Cerebellar nuclear complex (tissue), 1 donor: ENCODE measurements around the gene AVEN.
A peak's percentile ranks its signal among the peaks of the same experiment; 100 is the strongest.
"Not testable (repeated sequence)": the region's sequence is repeated elsewhere in the genome, so short reads cannot be mapped to it uniquely, and the experiment has no call there.

ENCODE experiments used
- DNase-seq, 2 experiments: peaks; one replicate each; lab custom pipeline; 2025; lab: John Stamatoyannopoulos, UW

Gene AVEN

DNA sequence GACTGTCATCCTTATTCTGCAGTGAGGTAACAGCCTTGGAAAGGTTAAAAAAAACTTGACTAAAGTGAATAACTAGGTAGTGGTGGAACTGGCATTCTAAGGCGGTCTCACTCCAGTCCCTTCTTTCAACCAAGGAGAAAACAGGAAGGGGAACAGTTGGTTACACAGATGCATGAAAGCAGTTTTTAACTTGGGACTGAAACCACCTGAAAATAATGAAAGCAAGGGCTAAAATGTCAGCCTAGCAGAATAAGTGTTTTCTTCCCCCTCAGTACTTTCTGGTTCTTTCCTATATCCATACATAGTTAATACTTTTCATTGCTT is 748 bp upstream of the AVEN start:
- no peak for DNase-seq

DNA sequence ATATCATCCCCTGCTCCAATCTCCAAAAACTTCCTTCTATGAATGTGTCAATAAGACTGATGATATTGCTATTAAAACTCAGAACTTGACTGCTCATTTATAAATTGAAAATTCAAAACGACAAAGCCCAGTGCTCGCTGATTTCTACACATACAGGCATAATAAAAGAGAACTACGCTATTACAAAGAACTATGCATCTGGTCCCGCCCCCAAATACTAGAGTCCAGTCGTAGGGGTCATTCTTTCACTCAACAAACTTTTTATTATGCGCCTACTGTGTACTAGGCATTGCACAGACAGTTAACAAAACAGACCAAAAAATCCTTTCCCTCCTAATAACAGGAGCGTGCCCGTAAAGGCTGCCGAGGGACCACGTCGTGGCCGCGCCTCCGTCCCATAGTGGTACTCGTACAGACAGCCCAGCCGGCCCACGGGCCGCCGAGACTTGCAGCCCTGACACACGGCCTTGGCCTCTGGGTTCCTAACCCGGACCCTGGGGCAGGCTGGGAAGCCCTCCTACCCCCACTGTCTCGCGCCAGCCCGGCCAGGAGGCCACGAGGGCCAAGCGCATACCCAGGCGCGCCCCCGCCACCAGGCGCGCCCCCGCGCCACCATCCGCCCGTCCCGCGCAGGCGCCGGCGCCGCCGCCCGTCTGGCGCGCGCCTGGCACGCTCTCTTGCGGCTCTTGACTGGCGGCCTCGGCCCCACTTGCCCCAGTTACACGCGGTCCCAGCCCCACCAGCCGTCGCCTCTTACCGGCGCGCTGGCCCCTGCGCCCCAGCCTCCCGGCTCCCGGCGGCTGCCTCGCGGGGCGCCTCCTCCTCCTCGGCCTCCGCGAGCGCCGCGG is 757 bp downstream of the AVEN start:
- DNase-seq = peak; percentile 10 to 21

- no peak for DNase-seq
These were observed 6.8 kb downstream of the AVEN start for GRCh38 chr15:34031987-34032760.

GRCh38 chr15:34027606-34028005 is 11.4 kb downstream of the AVEN start:
- no peak for DNase-seq

DNA sequence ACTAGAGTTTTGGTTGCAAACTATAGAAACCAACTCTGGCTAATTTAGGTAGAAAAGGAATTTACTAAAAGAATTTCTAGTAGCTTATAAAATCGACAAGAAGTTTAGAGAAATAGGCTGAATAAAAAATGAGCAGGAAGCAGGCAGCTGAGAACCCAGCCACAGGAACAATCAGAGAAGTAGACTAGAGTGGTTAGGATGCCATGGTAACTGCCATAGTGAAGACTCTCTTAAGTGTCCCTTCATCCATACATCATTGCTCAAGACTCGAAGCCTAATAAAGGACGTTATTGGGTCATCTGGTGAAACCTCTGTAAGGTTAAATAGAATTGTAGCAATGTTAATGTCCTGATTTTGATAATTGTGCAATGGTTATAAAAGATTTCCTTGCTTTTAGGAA is 13.8 kb downstream of the AVEN start:
- DNase-seq = no peak

- no peak for DNase-seq
These were observed 15.1 kb downstream of the AVEN start for GRCh38 chr15:34023907-34024306.

DNA sequence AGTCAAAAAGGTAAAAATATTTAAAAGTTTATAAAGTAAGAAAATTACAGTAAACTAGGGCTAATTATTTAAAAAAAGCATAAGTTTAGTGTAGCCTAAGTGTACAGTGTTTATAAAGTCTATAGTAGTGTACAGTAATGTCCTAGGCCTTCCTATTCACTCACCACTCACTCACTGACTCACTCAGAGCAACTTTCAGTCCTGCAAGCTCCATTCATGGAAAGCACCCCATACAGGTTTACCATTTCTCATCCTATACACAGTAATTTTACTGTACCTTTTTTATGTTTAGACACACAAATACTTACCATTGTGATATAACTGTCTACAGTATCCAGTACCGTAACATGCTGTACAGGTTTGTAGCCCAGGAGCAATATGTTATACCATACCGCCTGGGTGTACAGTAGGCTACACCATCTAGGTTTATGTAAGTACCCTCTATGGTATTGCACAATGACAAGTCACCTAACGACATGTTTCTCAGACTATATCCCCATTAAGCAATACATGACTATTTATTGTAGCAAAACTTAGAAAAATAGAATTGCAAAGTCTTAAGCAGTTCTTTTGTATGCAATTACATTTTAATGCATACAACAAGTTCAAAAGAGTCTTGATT is 19.5 kb downstream of the AVEN start:
- no peak for DNase-seq

- not testable (repeated sequence) for DNase-seq
These were observed 20.3 kb downstream of the AVEN start for GRCh38 chr15:34018738-34019137.

DNA sequence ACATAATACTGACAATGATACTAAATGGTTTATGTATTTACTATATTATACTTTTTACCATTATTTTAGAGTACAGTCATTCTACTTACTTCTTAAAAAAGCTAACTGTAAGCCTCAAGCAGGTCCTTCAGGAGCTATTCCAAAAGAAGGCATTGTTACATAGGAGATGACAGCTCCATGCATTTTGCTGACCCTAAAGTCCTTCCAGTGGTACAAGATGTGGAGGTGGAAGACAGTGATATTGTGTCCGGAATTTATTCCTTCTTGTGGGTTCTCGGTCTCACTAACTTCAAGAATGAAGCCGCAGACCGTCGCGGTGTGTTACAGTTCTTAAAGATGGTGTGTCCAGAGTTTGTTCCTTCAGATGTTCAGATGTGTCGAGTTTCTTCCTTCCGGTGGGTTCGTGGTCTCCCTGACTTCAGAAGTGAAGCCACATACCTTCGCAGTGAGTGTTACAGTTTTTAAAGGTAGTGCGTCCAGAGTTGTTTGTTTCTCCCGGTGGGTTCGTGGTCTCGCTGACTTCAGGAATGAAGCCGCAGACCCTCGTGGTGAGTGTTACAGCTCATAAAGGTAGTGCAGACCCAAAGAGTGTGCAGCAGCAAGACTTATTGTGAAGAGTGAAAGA is 20.9 kb downstream of the AVEN start:
- no peak for DNase-seq

DNA sequence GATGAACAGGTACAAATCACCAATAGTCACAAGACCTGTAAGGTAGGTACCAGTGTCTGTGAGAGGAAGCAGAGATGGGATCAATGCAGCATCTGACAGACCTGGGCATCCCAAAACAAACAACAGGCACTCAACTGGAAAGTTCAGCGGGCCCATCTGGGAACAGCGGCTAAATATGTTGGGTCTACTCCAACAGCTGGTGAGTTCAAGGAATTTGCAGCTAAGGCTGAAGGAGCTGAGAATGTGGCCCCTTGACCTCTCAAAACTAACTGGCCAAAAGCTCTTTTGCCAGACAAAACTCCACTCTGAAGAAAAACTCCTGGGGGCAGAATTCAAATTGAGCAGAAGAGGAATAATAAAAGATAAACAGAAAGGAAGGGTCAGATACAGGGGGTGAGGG is 24.4 kb downstream of the AVEN start:
- DNase-seq = no peak

GRCh38 chr15:34013746-34014145 is 25.3 kb downstream of the AVEN start:
- no peak for DNase-seq

- no peak for DNase-seq
These were observed 26.5 kb downstream of the AVEN start for GRCh38 chr15:34012461-34013028.

DNA sequence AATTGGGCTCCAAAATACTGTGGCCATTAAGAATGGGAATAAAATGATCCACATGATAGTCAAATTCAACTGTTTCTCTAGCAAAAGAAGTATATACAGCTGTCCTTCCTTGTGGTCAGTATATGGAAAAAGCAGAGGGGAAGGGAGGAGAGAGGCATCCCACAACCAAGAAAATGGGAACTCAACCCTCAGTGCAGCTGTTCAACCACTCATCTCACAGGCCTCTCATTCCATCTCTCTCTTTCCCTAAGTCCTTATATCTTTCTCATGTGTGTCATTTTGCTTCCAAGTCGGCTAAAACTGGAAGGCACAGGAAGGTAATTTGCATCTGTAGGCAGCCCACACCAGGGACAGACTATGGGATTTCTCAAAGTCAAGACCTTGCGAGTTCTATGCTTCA is 27.5 kb downstream of the AVEN start:
- no peak for DNase-seq

DNA sequence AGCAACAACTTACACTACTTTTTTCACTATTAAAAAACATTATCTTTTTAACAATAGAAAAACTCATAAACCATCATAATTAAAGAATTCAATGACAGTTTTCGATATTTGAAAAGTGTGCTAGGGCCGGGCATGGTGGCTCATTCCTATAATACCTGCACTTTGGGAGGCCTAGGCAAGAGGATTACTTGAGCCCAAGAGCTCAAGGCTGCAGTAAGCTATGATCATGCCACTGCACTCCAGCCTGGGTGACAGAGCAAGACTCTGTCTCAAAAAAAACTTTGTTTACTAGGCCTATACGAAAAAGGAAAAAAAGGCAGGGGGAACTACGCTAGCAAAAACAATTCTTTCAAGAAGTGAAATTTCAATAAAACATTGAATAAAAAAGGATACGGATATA is 28.1 kb downstream of the AVEN start:
- DNase-seq = no peak

- DNase-seq = no peak
These were observed 29.3 kb downstream of the AVEN start for GRCh38 chr15:34009656-34010055.

- DNase-seq = no peak
These were observed 32.6 kb downstream of the AVEN start for GRCh38 chr15:34006381-34006780.

GRCh38 chr15:34001536-34001935 is 37.5 kb downstream of the AVEN start:
- no peak for DNase-seq

GRCh38 chr15:33995666-33996065 is 43.3 kb downstream of the AVEN start:
- not testable (repeated sequence) for DNase-seq

DNA sequence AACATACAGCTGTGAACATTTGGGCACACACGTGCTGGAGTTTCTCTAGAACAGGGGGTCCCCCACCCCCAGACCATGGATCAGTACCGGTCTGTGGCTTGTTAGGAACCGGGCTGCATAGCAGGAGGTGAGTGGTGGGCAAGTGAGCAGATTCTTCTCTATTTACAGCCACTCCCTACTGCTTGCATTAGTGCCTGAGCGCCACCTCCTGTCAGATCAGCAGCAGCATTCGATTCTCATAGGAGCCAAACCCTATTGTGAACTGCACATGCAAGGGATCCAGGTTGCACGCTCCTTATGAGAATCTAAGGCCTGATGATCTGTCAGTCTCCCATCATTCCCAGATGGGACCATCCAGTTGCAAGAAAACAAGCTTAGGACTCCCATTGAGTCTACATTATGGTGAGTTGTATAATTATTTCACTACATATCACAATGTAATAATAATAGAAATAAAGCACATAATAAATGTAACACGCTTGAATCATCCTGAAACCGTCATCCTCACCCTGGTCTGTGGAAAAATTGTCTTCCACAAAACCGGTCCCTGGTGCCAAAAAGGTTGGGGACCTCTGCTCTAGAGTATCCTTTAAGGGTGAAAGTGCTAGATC is 44.9 kb downstream of the AVEN start:
- DNase-seq = no peak

DNA sequence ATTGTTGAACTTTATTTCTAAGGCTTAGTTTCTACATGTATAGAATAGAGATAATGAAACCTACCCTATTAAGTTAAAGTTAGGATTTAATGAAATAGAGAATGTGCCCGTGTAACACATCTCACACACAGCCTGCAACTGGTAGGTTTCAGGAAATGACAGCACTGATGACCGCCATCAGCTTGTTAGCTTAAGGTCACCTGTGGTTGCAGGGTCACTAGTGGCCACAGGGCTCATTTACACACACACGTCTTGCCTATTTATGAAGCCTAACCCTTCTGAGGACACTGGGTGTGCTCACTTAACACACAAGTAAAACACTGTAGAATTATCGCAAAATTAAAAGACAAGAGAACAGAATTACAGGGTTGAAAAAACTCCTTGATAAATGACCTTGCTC is 50.6 kb downstream of the AVEN start:
- DNase-seq = no peak

- no peak for DNase-seq
These were observed 51.6 kb downstream of the AVEN start for GRCh38 chr15:33987444-33987843.

DNA sequence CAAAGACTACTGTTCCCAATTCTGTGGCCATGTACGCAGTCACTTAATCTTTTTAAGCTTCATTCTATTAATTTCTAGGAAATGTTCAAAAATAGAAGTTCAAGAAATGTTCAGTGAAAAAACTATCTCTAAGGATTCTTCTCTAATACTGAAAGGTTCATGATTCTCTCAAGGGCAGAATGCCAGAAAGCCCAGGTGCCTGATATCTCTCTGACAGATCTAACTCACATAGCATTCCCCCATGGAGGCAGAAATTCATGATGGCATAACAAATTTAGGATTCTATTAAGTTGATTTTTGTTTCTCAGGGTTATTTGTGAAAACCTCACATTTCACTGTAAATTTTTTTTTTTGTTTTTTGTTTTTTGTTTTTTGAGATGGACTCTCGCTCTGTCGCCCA is 53.3 kb downstream of the AVEN start:
- no peak for DNase-seq
